Measurements from ENCODE around the gene SEC11C.

Gene SEC11C

DNA sequence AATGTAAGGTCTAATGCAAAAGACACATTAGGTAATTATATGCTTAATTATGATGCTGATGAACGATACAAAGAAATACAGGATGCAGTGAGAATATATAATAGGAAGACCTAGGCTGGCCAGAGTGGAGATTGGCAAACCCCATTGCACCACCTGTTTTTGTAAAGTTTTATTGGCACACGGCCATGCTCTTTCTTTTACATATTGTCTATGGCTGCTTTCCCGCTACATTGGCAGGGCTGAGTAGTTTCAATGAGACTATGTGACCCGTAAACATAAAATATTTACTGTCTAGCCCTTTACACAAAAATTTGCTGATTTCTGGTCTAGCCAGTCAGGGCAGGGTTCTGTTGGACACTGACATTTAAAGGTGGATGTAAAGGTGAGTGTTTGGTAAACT is 5.4 kb downstream of the SEC11C start:
- DNase-seq: no peak

DNA sequence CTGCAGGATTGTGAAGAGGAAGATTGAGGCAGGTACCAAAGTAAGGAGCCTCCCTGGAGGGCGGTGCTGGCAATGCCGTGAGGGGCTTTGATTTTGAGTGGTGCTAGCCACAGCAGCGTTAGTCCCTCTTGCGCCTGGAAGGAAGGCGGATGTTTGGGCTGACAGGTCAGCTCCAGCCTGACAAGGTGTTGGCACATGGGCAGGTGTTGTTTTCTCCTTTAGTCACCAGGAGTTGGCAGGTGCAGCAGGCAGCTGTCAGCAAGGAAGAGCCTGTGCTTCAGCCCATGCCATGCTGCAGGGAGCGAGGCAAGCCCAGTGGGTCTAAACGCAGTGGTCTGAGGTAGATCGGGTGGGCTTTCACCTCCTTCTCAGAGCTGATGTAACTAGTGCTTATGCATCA is 8.5 kb downstream of the SEC11C start:
- no peak for DNase-seq

DNA sequence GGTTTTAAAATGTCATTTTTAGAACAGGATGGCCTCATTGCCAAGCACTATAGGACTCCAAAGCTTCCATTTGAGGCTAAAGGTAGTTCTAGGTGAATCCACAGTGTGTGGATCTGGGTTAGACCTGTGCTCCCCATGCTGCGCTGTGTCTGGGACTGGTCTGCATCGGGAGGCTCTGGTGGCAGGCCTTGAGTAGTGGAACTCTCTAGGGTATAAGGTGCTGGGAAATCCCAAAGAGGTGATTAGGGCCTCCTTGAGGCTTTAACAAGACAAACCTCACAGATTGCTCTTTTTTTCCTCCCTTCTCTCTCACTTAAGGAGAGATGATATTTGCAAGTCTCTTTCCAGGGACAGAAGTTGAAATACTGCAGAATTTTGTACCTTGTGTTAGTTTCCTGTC is 9.3 kb downstream of the SEC11C start:
- DNase-seq: no peak

DNA sequence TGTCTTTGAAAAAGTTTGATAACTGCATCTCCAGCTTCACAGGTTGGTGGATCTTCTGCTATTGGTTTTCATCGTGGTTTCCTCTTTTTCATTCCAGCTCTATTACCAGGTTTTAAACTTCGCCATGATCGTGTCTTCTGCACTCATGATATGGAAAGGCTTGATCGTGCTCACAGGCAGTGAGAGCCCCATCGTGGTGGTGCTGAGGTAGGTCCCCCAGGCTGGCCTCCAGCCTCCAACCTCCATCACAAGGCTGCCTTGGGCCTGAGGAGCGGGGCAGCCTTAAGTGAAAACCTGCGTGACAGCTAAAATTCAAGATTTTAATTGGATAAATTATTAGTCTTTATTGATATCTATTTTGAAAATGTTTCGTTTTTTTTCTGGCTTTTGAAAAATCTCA is 9.7 kb downstream of the SEC11C start:
- DNase-seq: no peak

GRCh38 chr18:59150236-59150635 is 10.6 kb downstream of the SEC11C start:
- no peak for DNase-seq

DNA sequence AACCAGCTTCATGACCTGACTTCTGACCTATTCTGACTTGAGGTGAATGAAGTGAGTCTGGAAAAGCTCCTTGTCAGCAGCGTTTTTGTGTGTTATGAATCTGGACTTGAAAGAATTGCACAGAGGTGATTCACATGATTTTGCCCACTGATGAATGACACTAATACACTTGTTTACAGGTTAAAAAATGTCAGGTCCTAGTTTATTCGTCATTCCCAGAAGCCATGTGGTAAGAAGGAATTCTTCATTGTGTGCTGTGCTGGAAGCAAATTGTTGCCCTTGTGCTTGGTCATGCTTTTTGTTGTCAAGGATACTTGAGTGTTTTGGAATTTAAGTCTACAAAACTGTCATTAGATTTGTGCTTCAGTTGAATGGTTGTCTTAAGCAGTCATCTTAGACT is 15.5 kb downstream of the SEC11C start:
- no peak for DNase-seq

GRCh38 chr18:59156316-59156715 is 16.6 kb downstream of the SEC11C start:
- DNase-seq: no peak

DNA sequence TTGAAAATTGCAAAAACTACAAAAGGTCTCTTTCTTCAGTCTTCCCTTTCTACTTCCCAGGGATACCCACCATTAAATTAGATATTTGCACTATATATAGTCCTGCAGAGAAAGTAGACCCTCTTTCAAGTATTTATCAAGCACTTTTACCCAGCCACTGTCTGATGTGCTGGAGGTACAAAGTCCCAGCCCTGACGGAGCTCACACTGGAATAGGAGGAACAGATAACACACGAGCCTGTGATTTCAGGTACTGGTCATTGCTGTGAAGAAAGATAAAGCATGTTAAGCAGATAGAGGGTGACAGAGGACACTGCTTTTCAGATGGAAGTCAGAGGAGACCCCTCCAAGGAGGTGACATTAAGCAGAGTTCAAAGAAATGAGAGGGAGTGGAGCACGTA is 19.6 kb downstream of the SEC11C start:
- no peak for DNase-seq

DNA sequence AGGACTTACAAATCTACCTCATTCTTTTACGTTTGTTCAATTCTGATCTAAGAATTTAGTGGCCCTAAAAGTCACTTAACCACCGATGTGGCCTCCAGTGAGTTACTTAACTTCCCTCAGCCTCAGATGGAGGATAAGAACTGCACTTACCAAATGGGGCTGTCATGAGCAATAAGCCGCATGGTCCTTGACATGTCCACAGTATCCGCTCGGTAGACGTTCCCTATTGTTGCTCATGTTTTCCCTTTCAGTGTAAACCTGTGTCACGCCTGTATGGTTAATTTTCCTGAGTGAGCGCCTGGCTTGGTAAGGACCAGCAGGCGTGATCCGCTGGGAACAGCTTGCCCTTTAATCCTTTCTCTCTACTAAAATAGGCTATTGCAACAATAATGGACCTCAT is 20.3 kb downstream of the SEC11C start:
- no peak for DNase-seq

GRCh38 chr18:59172664-59173249 is 33.1 kb downstream of the SEC11C start:
- DNase-seq: no peak

- DNase-seq: no peak
These were observed 37.8 kb downstream of the SEC11C start for GRCh38 chr18:59177485-59177884.

GRCh38 chr18:59180150-59180845 is 40.6 kb downstream of the SEC11C start:
- no peak for DNase-seq

DNA sequence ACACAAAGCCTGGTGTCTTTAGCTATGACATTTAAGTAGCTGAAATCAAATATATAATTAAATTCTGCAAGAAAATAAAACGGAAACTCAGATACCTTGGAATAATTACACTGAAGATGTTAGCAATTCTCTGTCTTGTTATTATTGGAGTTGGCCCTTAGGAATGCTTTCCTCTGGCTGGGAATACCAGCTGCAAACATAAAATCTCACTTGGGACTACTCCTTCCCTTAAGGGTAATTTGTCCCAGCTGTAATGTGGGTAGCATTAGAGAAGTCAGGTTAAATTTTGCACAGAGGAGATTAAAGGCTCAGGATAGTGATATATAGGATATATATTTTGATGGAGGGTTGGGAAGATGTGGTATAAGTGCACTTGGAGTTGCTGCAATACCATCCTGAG is 43.0 kb downstream of the SEC11C start:
- DNase-seq: no peak

- no peak for DNase-seq
These were observed 49.3 kb downstream of the SEC11C start for GRCh38 chr18:59189008-59189407.

- DNase-seq: no peak
These were observed 50.1 kb downstream of the SEC11C start for GRCh38 chr18:59189746-59190145.

DNA sequence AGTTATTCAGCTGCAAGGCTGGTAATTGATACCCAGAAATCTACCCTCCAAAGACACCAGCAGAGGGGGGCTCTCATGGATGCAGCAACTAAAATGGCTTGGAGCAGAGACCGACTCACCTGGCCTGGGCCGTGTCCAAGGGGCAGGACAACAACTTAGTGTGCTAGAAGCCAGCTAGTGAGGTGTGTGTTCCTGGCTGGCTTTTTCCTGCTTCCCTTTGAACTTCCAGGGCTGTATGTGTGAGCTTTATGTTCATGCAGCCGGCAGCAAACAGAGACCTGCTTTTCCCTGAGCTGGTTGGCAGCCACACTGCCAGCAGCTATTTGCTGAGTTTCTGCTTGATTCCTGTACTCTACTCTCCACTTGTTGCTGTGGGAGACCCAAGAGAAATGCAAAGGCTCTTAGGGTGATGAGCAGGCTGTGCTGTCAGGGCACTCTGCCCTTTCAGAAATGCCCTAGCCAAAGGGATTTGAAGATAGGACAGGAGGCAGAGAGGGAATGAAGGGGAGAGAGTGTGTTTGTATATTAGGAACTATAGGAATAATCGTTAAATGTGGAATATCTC is 56.6 kb downstream of the SEC11C start:
- DNase-seq: no peak

DNA sequence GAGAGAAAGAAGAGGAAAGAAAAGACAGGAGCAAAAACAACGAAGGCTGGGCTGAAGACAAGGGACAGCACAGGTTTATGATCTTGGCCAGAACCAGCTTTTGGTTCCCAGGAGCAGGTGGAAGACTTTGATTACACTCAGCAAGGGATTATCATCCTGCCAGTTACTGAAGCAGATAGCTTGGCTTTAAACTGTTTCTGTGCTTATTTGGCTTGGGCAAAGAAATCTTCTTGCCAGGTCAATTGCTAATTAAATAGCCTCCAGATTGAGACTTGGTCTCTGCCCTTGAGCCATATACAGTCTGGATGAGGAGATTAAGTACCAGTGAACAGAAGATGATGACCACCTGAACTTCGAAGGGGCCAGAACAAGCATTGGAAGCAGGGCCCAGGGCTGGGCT is 58.0 kb downstream of the SEC11C start:
- DNase-seq: no peak

DNA sequence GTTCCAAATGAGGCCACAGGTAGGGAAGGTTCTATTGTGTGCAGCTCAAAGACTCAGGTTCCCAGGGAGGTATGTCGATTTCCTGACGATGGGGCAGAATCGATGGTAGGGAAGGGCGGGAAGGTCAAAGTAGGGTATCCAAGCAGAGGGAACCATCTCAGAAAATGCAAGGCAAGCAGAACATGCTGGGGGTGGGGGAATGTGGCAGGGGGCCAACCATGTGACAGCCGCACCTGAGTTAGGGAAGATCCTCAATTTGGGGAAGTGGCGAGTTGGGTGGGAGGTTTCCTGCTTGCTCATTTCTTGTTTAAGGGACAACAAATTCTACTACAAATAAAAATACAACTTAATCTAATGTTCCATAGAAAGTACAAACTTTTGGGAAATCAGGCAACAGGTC is 58.5 kb downstream of the SEC11C start:
- DNase-seq: no peak

- no peak for DNase-seq
These were observed 61.1 kb downstream of the SEC11C start for GRCh38 chr18:59200787-59201186.

DNA sequence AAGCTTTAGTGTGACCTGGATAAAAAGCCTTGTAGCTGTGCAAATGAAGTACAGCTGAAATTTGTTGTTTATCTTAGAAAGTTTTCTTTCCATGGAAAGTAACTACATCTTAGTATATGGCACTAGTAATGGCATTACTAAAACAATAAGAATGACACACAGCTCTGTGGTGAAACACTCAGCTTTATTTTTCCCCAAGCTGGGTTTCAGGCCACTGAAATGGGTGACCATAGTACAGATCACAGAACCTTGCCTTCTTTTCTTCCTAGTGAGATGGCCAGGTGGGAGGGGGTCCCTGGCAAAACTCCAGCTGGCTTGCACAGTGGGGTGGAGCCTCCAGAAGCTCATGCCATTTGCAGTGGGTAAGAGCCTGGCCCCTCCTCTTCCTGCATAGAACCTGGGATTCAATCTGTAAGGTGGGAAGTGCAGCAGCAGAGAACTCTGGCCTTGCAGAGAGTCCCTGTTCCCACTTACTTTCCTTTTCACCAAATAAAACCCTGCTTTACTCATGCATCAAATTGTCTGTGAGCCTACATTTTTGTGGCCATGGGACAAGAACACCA is 62.7 kb downstream of the SEC11C start:
- no peak for DNase-seq

DNA sequence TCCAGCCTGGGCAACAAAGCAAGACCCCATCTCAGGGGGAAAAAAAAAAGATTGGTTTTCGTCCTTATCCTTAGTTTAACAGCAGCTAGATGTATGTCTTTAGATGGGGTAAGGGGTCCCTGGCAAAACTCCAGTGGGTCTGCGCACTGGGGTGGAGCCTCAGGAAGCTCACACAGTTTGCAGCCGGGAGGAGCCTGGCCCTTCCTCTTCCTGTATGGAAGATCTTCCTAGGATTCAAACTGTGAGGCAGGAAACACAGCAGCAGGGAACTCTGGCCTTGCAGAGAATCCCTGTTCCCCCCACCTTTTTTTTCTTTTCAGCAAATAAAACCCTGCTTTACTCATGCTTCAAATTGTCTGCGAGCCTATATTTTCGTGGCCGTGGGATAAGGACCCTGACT is 67.8 kb downstream of the SEC11C start:
- no peak for DNase-seq
